Keratinocyte (primary cell): ENCODE measurements around the gene ANXA8. TPM values are rescaled to one million over a fixed set of nuclear protein-coding genes. Genes with fewer than 3 reads are reported as not detected.

Source experiments
- DNase-seq: peaks from one replicate; pipeline ENCODE4 v3.0.0-alpha.2; 2011; ENCODE audit warnings: low read depth, missing footprints, low spot score
- FAIRE-seq: peaks from 2 replicates; lab custom pipeline; 2011; peaks lifted over from hg19 to GRCh38; lab: Jason Lieb, UNC
- H2AFZ ChIP-seq: 2 replicates; pipeline ENCODE4 v1.6.0; 2012; ENCODE audit warnings: low read length, control low read depth, inconsistent platforms; ENCODE audit not compliant: control insufficient read depth
- H3K27ac ChIP-seq: 2 replicates; pipeline ENCODE4 v1.5.1; 2011; ENCODE audit warnings: low read length; ENCODE audit not compliant: control insufficient read depth, insufficient read depth
- H3K27me3 ChIP-seq: 3 replicates; pipeline ENCODE4 v1.6.0; 2011; ENCODE audit warnings: low read length; ENCODE audit not compliant: control insufficient read depth, insufficient read depth; ENCODE audit errors: extremely low read depth
- H3K36me3 ChIP-seq, 2 experiments: 2 replicates in 1 of 2; 3 replicates in 1 of 2; pipeline ENCODE4 v1.5.1; 2011; ENCODE audit warnings: low read length in 2 of 2, mild to moderate bottlenecking in 1 of 2; ENCODE audit not compliant: control insufficient read depth in 2 of 2, insufficient read depth in 2 of 2; ENCODE audit errors: extremely low read depth in 1 of 2
- H3K4me1 ChIP-seq: 3 replicates; pipeline ENCODE4 v1.5.1; 2011; ENCODE audit warnings: low read length; ENCODE audit not compliant: control insufficient read depth, insufficient read depth; ENCODE audit errors: extremely low read depth
- H3K4me2 ChIP-seq: 3 replicates; pipeline ENCODE4 v1.6.0; 2011; ENCODE audit warnings: low read depth, low read length; ENCODE audit not compliant: control insufficient read depth, insufficient read depth; ENCODE audit errors: extremely low read depth
- H3K4me3 ChIP-seq, 3 experiments: fragments of 200-600 bp in 1 of 3; sonication (generic) in 1 of 3; 2 replicates in 2 of 3; 3 replicates in 1 of 3; pipeline ENCODE4 v1.5.1; 2011 to 2016; ENCODE audit warnings: low read length in 3 of 3, mild to moderate bottlenecking in 3 of 3, control low read depth in 2 of 3, inconsistent platforms in 1 of 3, low read depth in 1 of 3, mixed read lengths in 1 of 3, mixed run types in 1 of 3, moderate library complexity in 1 of 3; ENCODE audit not compliant: control insufficient read depth in 2 of 3, insufficient read depth in 2 of 3; ENCODE audit errors: extremely low read depth in 1 of 3
- H3K79me2 ChIP-seq: 2 replicates; pipeline ENCODE4 v1.6.0; 2012; ENCODE audit warnings: low read length; ENCODE audit not compliant: control insufficient read depth, insufficient read depth
- H3K9ac ChIP-seq: 3 replicates; pipeline ENCODE4 v1.6.0; 2011; ENCODE audit warnings: low read length; ENCODE audit not compliant: control insufficient read depth, insufficient read depth; ENCODE audit errors: extremely low read depth
- H3K9me1 ChIP-seq: 3 replicates; pipeline ENCODE4 v1.6.0; 2011; ENCODE audit warnings: low read length; ENCODE audit not compliant: control insufficient read depth, insufficient read depth; ENCODE audit errors: extremely low read depth
- H3K9me3 ChIP-seq: 2 replicates; pipeline ENCODE4 v1.5.1; 2012; ENCODE audit warnings: low read depth, low read length; ENCODE audit not compliant: control insufficient read depth
- H4K20me1 ChIP-seq: 3 replicates; pipeline ENCODE4 v1.6.0; 2011; ENCODE audit warnings: low read length; ENCODE audit not compliant: control insufficient read depth, insufficient read depth; ENCODE audit errors: extremely low read depth
- EZH2 ChIP-seq: IDR thresholded peaks from one replicate; pipeline ENCODE4 v1.6.1; 2012; ENCODE audit warnings: inconsistent platforms, mild to moderate bottlenecking, low read length, moderate library complexity
- dilution Hi-C: fragments of 300-500 bp; cut with MboI; formaldehyde crosslinking; loops from one replicate; pipeline ENCODE4 v1.7.0; 2020; ENCODE audit warnings: low sequenced_read_pairs; ENCODE audit not compliant: extremely low pct_ligation_motif_present
- polyA plus RNA-seq, 5 experiments: library from polyadenylated mRNA; depleted of rRNA in 3 of 5; stranded (reverse) in 3 of 5; stranded (forward) in 1 of 5; unstranded in 1 of 5; fragments of >200 nt; gene quantifications; 1 replicate in 1 of 5; 2 replicates in 3 of 5; 3 replicates in 1 of 5; pipeline versions ENCODE4 v1.2.1 to v1.2.3, GENCODE V29; 2011 to 2012; ENCODE audit warnings: missing spikeins in 2 of 5, low read depth in 1 of 5, low replicate concordance in 1 of 5
- TF ChIP-seq, protein P1 (sequence below), 3 experiments: IDR thresholded peaks in 1 of 3; conservative IDR thresholded peaks in 1 of 3; optimal IDR thresholded peaks in 1 of 3; 2 replicates in 2 of 3; 3 replicates in 1 of 3; pipeline versions ENCODE3 to v1.5.1; 2011; ENCODE audit warnings: low read length in 3 of 3, mild to moderate bottlenecking in 3 of 3, moderate library complexity in 2 of 3, control low read depth in 1 of 3, inconsistent platforms in 1 of 3; ENCODE audit not compliant: insufficient read depth in 2 of 3; ENCODE audit errors: extremely low read depth in 1 of 3

Gene ANXA8
- polyA plus RNA-seq, 1 donor (not counting 4 experiments of a cell fraction or from before 2014, with no cell fraction given), result 820 TPM

DNA sequence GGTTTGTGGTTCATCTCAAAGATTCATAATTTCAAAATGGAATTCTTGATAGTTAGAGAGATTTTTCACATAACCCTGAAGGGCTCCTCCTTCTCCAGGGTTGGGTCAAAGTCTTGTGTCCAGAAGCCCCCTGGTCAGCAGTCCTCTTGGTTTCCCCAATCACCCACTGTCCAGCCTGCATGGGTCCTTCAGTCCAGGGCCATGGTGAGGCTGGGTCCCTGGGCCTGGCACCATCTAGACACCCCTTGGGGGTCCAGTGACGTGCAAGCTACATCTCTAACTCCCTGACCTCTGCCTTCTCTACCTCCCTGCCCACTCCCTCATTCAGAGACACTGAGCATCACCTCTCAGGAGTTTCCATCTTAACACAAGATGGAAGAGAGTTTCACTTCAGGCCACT lies 26.1 kb downstream of the ANXA8 start:
- no peak overlapping the region for H2AFZ ChIP-seq
- H3K9ac ChIP-seq, result no peak overlapping the region
- TF ChIP-seq, protein P1, sequence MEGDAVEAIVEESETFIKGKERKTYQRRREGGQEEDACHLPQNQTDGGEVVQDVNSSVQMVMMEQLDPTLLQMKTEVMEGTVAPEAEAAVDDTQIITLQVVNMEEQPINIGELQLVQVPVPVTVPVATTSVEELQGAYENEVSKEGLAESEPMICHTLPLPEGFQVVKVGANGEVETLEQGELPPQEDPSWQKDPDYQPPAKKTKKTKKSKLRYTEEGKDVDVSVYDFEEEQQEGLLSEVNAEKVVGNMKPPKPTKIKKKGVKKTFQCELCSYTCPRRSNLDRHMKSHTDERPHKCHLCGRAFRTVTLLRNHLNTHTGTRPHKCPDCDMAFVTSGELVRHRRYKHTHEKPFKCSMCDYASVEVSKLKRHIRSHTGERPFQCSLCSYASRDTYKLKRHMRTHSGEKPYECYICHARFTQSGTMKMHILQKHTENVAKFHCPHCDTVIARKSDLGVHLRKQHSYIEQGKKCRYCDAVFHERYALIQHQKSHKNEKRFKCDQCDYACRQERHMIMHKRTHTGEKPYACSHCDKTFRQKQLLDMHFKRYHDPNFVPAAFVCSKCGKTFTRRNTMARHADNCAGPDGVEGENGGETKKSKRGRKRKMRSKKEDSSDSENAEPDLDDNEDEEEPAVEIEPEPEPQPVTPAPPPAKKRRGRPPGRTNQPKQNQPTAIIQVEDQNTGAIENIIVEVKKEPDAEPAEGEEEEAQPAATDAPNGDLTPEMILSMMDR (optimal IDR thresholded peaks at IDR 0.05 in 1 of 3, IDR thresholded peaks at IDR 0.05 in 1 of 3, conservative IDR thresholded peaks at IDR 0.05 in 1 of 3; ENCODE audit: extremely low read depth in 1 of 3, insufficient read depth in 2 of 3, low read length in 3 of 3), result no peak
- no peak for TF ChIP-seq EZH2
- H3K4me2 ChIP-seq, result no peak overlapping the region
- no peaks in the 10 kb centered on the region for H3K36me3 ChIP-seq
- DNase-seq (no peak), FAIRE-seq (no peak)
- no peaks in the 10 kb centered on the region for H3K79me2 ChIP-seq
- no peaks in the 10 kb centered on the region for H3K9me3 ChIP-seq
- H3K27me3 ChIP-seq, result peaks cover 9% of the 10 kb centered on the region
- dilution Hi-C loops, result no loop called here
- no peaks in the 10 kb centered on the region for H3K9me1 ChIP-seq
- no peak overlapping the region for H3K27ac ChIP-seq
- no peaks in the 10 kb centered on the region for H3K4me1 ChIP-seq
- no peaks in the 10 kb centered on the region for H4K20me1 ChIP-seq
- no peak overlapping the region for H3K4me3 ChIP-seq

DNA sequence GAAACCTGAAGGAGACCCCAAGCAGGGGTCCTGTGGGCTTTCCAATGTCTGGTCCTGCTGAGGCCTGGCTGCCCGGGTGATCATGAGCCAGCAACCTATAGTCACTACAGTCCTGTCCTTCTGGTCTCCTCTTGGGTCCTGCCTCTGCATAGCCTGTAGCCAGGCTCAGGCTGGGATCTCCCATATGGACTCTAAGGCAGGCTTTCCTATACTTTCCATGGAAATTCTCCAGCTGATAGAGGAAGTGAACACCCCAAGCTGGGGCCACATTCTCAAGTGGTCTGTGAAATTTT lies 26.4 kb downstream of the ANXA8 start:
- H3K4me2 ChIP-seq, result no peak overlapping the region
- DNase-seq, result no peak
- H3K36me3 ChIP-seq, result no peaks in the 10 kb centered on the region
- TF ChIP-seq, protein P1 (optimal IDR thresholded peaks at IDR 0.05 in 1 of 3, IDR thresholded peaks at IDR 0.05 in 1 of 3, conservative IDR thresholded peaks at IDR 0.05 in 1 of 3; ENCODE audit: extremely low read depth in 1 of 3, insufficient read depth in 2 of 3, low read length in 3 of 3), result no peak
- TF ChIP-seq EZH2, result no peak
- H4K20me1 ChIP-seq, result no peaks in the 10 kb centered on the region
- no peaks in the 10 kb centered on the region for H3K9me3 ChIP-seq
- no peak overlapping the region for H3K4me3 ChIP-seq
- no peaks in the 10 kb centered on the region for H3K9me1 ChIP-seq
- no peak overlapping the region for H3K27ac ChIP-seq
- no peak overlapping the region for H2AFZ ChIP-seq
- no peak for FAIRE-seq
- no peaks in the 10 kb centered on the region for H3K4me1 ChIP-seq
- peaks cover 9% of the 10 kb centered on the region for H3K27me3 ChIP-seq
- dilution Hi-C loops, result no loop called here
- H3K9ac ChIP-seq, result no peak overlapping the region
- no peaks in the 10 kb centered on the region for H3K79me2 ChIP-seq
